Measurements from ENCODE around the gene FABP3. TPM values are rescaled to one million over a fixed set of nuclear protein-coding genes. Genes with fewer than 3 reads are reported as not detected.

The FABP3 gene
- 1 to 10 TPM; 1.8 to 2.6 TPM for polyA plus RNA-seq

- Histone ChIP-seq H3K27me3 (ENCODE audit: control insufficient read depth in 1 of 2, insufficient read depth in 2 of 2, low read length in 2 of 2) (no peaks in the 10 kb centered on the region), H3K4me1 (ENCODE audit: control insufficient read depth in 2 of 2, insufficient read depth in 2 of 2, low read length in 1 of 2) (peaks cover 6 to 9% of the 10 kb centered on the region in 2 donors), H3K27ac (ENCODE audit: low read depth in 2 of 2, low read length in 1 of 2) (peak within 1 kb of the TSS; percentile 47 to 82), H3K4me3 (ENCODE audit: low read depth in 1 of 2, low read length in 2 of 2) (peak within 1 kb of the TSS; percentile 26 to 31), H3K36me3 (ENCODE audit: control insufficient read depth in 2 of 2, insufficient read depth in 2 of 2, low read length in 1 of 2) (no peaks in the 10 kb centered on the region), H3K9me3 (ENCODE audit: control insufficient read depth in 2 of 2, insufficient read depth in 1 of 2, low read depth in 1 of 2, low read length in 1 of 2) (no peaks in the 10 kb centered on the region)
- 2 to 11% methylated on average over 44 of the region's 44 CpGs for WGBS, 2 donors
Measured at GRCh38 chr1:31373056-31373896, at the start of gene FABP3. Gene FABP3, minus strand, starts transcription at chr1:31373076. Its CDS starts 62 bp downstream, at chr1:31373014.

GRCh38 chr1:31421371-31422040 lies 48.6 kb upstream of the FABP3 start:
- H3K4me3 ChIP-seq (ENCODE audit: low read depth in 1 of 2, low read length in 2 of 2), result no peak overlapping the region
- H3K36me3 ChIP-seq (ENCODE audit: control insufficient read depth in 2 of 2, insufficient read depth in 2 of 2, low read length in 1 of 2), result peaks cover 0 to 4% of the 10 kb centered on the region in 2 donors
- no peaks in the 10 kb centered on the region for H3K27me3 ChIP-seq (ENCODE audit: control insufficient read depth in 1 of 2, insufficient read depth in 2 of 2, low read length in 2 of 2)
- no peaks in the 10 kb centered on the region for H3K9me3 ChIP-seq (ENCODE audit: control insufficient read depth in 2 of 2, insufficient read depth in 1 of 2, low read depth in 1 of 2, low read length in 1 of 2)
- no peak overlapping the region for H3K27ac ChIP-seq (ENCODE audit: low read depth in 2 of 2, low read length in 1 of 2)
- peaks cover 0 to 10% of the 10 kb centered on the region in 2 donors for H3K4me1 ChIP-seq (ENCODE audit: control insufficient read depth in 2 of 2, insufficient read depth in 2 of 2, low read length in 1 of 2)
- WGBS, 2 donors, result 64 to 73% methylated on average over 9 of the region's 9 CpGs

DNA sequence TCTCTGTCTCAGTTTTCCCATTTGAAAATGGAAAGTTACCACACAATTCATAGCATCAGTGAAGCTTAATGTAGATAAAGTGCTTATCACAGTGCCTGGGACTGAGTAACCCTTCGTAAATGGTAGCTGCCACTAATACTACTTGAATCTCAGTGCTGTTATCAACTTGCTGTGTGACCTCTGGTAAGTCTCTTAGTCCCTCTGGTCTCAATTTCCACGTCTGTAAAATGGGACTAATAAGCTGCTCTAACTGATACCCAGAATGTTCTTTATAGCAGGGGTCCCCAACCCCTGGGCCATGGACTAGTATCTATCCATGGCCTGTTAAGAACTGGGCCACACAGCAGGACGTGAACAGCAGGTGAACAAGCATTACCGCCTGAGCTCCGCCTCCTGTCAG lies 47.8 kb upstream of the FABP3 start:
- Histone ChIP-seq H3K27me3 (ENCODE audit: control insufficient read depth in 1 of 2, insufficient read depth in 2 of 2, low read length in 2 of 2) (no peaks in the 10 kb centered on the region), H3K36me3 (ENCODE audit: control insufficient read depth in 2 of 2, insufficient read depth in 2 of 2, low read length in 1 of 2) (peaks cover 0 to 2% of the 10 kb centered on the region in 2 donors), H3K4me3 (ENCODE audit: low read depth in 1 of 2, low read length in 2 of 2) (no peak overlapping the region), H3K9me3 (ENCODE audit: control insufficient read depth in 2 of 2, insufficient read depth in 1 of 2, low read depth in 1 of 2, low read length in 1 of 2) (no peaks in the 10 kb centered on the region), H3K4me1 (ENCODE audit: control insufficient read depth in 2 of 2, insufficient read depth in 2 of 2, low read length in 1 of 2) (peaks cover 0 to 12% of the 10 kb centered on the region in 2 donors), H3K27ac (ENCODE audit: low read depth in 2 of 2, low read length in 1 of 2) (no peak overlapping the region)
- 76 to 85% methylated on average over 5 of the region's 5 CpGs for WGBS, 2 donors

DNA sequence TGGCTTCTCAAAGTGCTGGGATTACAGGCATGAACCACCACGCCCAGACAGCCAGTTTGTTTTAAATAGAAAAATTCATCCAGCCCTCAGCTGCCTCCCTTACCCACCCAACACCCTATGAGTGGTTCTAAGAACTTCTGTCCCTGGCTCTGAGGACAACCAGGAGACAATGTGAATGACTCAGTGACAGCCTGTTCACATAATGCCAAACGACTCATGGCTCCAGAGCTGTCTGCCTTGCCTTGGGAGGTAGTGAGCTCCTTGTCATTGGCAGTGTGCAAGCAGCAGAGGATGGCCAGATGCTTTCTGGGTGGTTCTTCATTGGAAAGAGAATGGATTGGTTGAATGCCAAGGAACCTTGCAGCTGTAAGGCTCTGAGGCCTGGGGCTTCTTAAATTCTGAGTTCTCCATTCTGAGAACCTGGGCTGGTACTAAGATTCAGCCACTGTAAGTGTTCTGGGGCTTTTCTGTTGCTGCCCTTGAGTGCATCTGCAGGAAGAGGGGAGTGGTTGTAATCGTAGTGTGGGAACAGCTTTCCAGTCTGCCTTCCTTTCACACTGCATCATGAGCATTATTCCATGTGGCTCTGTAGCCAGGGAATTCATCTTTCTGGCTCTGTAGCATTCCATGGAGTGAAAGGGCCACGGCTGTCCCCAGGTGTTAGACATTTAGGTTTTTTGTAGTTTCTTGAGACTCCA lies 45.9 kb upstream of the FABP3 start:
- Histone ChIP-seq H3K27ac (ENCODE audit: low read depth in 2 of 2, low read length in 1 of 2) (peak overlapping the region in 1 of 2 donors; percentile 19), H3K36me3 (ENCODE audit: control insufficient read depth in 2 of 2, insufficient read depth in 2 of 2, low read length in 1 of 2) (no peaks in the 10 kb centered on the region), H3K4me1 (ENCODE audit: control insufficient read depth in 2 of 2, insufficient read depth in 2 of 2, low read length in 1 of 2) (peaks cover 0 to 9% of the 10 kb centered on the region in 2 donors), H3K9me3 (ENCODE audit: control insufficient read depth in 2 of 2, insufficient read depth in 1 of 2, low read depth in 1 of 2, low read length in 1 of 2) (no peaks in the 10 kb centered on the region), H3K27me3 (ENCODE audit: control insufficient read depth in 1 of 2, insufficient read depth in 2 of 2, low read length in 2 of 2) (no peaks in the 10 kb centered on the region), H3K4me3 (ENCODE audit: low read depth in 1 of 2, low read length in 2 of 2) (no peak overlapping the region)
- 58 to 68% methylated on average over 4 of the region's 4 CpGs for WGBS, 2 donors

GRCh38 chr1:31417148-31417547 lies 44.3 kb upstream of the FABP3 start:
- Histone ChIP-seq H3K27me3 (ENCODE audit: control insufficient read depth in 1 of 2, insufficient read depth in 2 of 2, low read length in 2 of 2) (no peaks in the 10 kb centered on the region), H3K4me1 (ENCODE audit: control insufficient read depth in 2 of 2, insufficient read depth in 2 of 2, low read length in 1 of 2) (peaks cover 0 to 12% of the 10 kb centered on the region in 2 donors), H3K36me3 (ENCODE audit: control insufficient read depth in 2 of 2, insufficient read depth in 2 of 2, low read length in 1 of 2) (no peaks in the 10 kb centered on the region), H3K27ac (ENCODE audit: low read depth in 2 of 2, low read length in 1 of 2) (no peak overlapping the region), H3K4me3 (ENCODE audit: low read depth in 1 of 2, low read length in 2 of 2) (no peak overlapping the region), H3K9me3 (ENCODE audit: control insufficient read depth in 2 of 2, insufficient read depth in 1 of 2, low read depth in 1 of 2, low read length in 1 of 2) (no peaks in the 10 kb centered on the region)
- 77 to 79% methylated on average over 3 of the region's 3 CpGs for WGBS, 2 donors

DNA sequence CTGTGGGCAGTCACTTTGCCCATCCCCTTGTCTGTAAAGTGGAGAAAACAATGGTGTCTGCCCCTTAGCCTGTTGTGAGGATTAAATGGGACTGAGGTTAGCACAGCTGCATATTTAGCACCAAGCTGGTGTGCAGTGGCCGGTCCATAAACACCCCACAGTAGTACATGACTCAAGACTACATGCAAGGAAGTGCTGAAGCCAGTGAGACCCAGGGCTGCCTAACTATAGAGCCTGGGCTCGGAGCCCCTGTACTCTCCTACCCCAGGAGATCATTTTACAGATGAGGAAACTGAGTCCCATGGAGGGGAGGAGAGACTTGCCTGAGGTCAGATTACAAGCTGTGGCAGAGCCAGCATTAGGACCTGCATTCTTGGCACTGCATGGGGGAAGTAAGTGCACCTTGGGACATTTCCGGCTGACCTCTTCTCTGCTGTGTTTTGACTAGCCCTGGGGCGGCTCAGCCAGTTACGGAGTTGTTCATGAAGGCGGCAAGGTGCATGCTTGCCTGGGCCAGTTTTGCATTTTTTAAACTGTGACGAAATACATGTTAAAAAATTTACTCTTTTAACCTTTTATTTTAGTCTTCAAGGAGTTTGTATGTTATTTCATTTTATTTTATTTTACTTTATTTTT lies 43.3 kb upstream of the FABP3 start:
- Histone ChIP-seq H3K4me3 (ENCODE audit: low read depth in 1 of 2, low read length in 2 of 2) (no peak overlapping the region), H3K9me3 (ENCODE audit: control insufficient read depth in 2 of 2, insufficient read depth in 1 of 2, low read depth in 1 of 2, low read length in 1 of 2) (no peaks in the 10 kb centered on the region), H3K27me3 (ENCODE audit: control insufficient read depth in 1 of 2, insufficient read depth in 2 of 2, low read length in 2 of 2) (no peaks in the 10 kb centered on the region), H3K36me3 (ENCODE audit: control insufficient read depth in 2 of 2, insufficient read depth in 2 of 2, low read length in 1 of 2) (no peaks in the 10 kb centered on the region), H3K4me1 (ENCODE audit: control insufficient read depth in 2 of 2, insufficient read depth in 2 of 2, low read length in 1 of 2) (peaks cover 0 to 12% of the 10 kb centered on the region in 2 donors), H3K27ac (ENCODE audit: low read depth in 2 of 2, low read length in 1 of 2) (peak overlapping the region in 1 of 2 donors; percentile 86)
- 56 to 63% methylated on average over 7 of the region's 7 CpGs for WGBS, 2 donors

GRCh38 chr1:31415658-31416057 lies 42.8 kb upstream of the FABP3 start:
- no peak overlapping the region for H3K4me3 ChIP-seq (ENCODE audit: low read depth in 1 of 2, low read length in 2 of 2)
- H3K36me3 ChIP-seq (ENCODE audit: control insufficient read depth in 2 of 2, insufficient read depth in 2 of 2, low read length in 1 of 2), result no peaks in the 10 kb centered on the region
- no peaks in the 10 kb centered on the region for H3K9me3 ChIP-seq (ENCODE audit: control insufficient read depth in 2 of 2, insufficient read depth in 1 of 2, low read depth in 1 of 2, low read length in 1 of 2)
- peak overlapping the region in 1 of 2 donors; percentile 86 for H3K27ac ChIP-seq (ENCODE audit: low read depth in 2 of 2, low read length in 1 of 2)
- 88 to 94% methylated on average over 2 of the region's 2 CpGs for WGBS, 2 donors
- no peaks in the 10 kb centered on the region for H3K27me3 ChIP-seq (ENCODE audit: control insufficient read depth in 1 of 2, insufficient read depth in 2 of 2, low read length in 2 of 2)
- H3K4me1 ChIP-seq (ENCODE audit: control insufficient read depth in 2 of 2, insufficient read depth in 2 of 2, low read length in 1 of 2), result peaks cover 0 to 12% of the 10 kb centered on the region in 2 donors

- WGBS, 2 donors, result 69 to 79% methylated on average over 4 of the region's 4 CpGs
- no peaks in the 10 kb centered on the region for H3K9me3 ChIP-seq (ENCODE audit: control insufficient read depth in 2 of 2, insufficient read depth in 1 of 2, low read depth in 1 of 2, low read length in 1 of 2)
- H3K36me3 ChIP-seq (ENCODE audit: control insufficient read depth in 2 of 2, insufficient read depth in 2 of 2, low read length in 1 of 2), result no peaks in the 10 kb centered on the region
- H3K27me3 ChIP-seq (ENCODE audit: control insufficient read depth in 1 of 2, insufficient read depth in 2 of 2, low read length in 2 of 2), result no peaks in the 10 kb centered on the region
- H3K4me3 ChIP-seq (ENCODE audit: low read depth in 1 of 2, low read length in 2 of 2), result peak overlapping the region; percentile 73 to 75
- H3K4me1 ChIP-seq (ENCODE audit: control insufficient read depth in 2 of 2, insufficient read depth in 2 of 2, low read length in 1 of 2), result peaks cover 0 to 12% of the 10 kb centered on the region in 2 donors
- peak overlapping the region in 1 of 2 donors; percentile 86 for H3K27ac ChIP-seq (ENCODE audit: low read depth in 2 of 2, low read length in 1 of 2)
Measured at GRCh38 chr1:31414980-31415370, 42.1 kb upstream of the FABP3 start.

GRCh38 chr1:31413405-31414001 lies 40.6 kb upstream of the FABP3 start:
- Histone ChIP-seq H3K27me3 (ENCODE audit: control insufficient read depth in 1 of 2, insufficient read depth in 2 of 2, low read length in 2 of 2) (no peaks in the 10 kb centered on the region), H3K36me3 (ENCODE audit: control insufficient read depth in 2 of 2, insufficient read depth in 2 of 2, low read length in 1 of 2) (no peaks in the 10 kb centered on the region), H3K4me3 (ENCODE audit: low read depth in 1 of 2, low read length in 2 of 2) (peak overlapping the region; percentile 73 to 75), H3K9me3 (ENCODE audit: control insufficient read depth in 2 of 2, insufficient read depth in 1 of 2, low read depth in 1 of 2, low read length in 1 of 2) (no peaks in the 10 kb centered on the region), H3K27ac (ENCODE audit: low read depth in 2 of 2, low read length in 1 of 2) (peak overlapping the region; percentile 84 to 86), H3K4me1 (ENCODE audit: control insufficient read depth in 2 of 2, insufficient read depth in 2 of 2, low read length in 1 of 2) (peaks cover 0 to 12% of the 10 kb centered on the region in 2 donors)
- WGBS, 2 donors, result 0 to 1% methylated on average over 47 to 54 of the region's 54 CpGs

Data from esophagus (tissue), 2 donors.